Ovary (tissue), 9 donors: ENCODE results near the gene ASB2. TPM values are rescaled to one million over a fixed set of nuclear protein-coding genes. Genes with fewer than 3 reads are reported as not detected.

Experiments
- DNase-seq, 5 donors: peaks; one replicate each; pipeline ENCODE4 v3.0.0-alpha.2; 2019 to 2020
- H3K27ac ChIP-seq, 2 donors: fragments of 200-600 bp; one replicate each; pipeline versions ENCODE4 v1.5.1 to v1.8.0; 2019 to 2022
- H3K27me3 ChIP-seq: fragments of 200-600 bp; one replicate; pipeline ENCODE4 v1.8.0; 2022
- H3K36me3 ChIP-seq: fragments of 200-600 bp; sonication (generic); one replicate; pipeline ENCODE4 v1.5.1; 2019
- H3K4me1 ChIP-seq: one replicate; pipeline ENCODE4 v1.8.1; 2013; ENCODE audit warnings: mild to moderate bottlenecking, moderate library complexity; ENCODE audit not compliant: insufficient read depth
- H3K4me3 ChIP-seq: fragments of 200-600 bp; sonication (generic); one replicate; pipeline ENCODE4 v1.5.1; 2017
- H3K9me3 ChIP-seq, 2 donors: fragments of 200-600 bp in 1 of 2; sonication (generic) in 1 of 2; one replicate each; pipeline versions ENCODE4 v1.5.1 to v1.8.1; 2013 to 2019; ENCODE audit warnings: mild to moderate bottlenecking in 1 of 2, moderate library complexity in 1 of 2
- EP300 ChIP-seq: sonication (generic); formaldehyde crosslinking; IDR thresholded peaks from one replicate; pipeline ENCODE4 v1.6.1; 2017; ENCODE audit warnings: antibody characterized with exemption
- POLR2A ChIP-seq: fragments of 450-650 bp; IDR thresholded peaks from one replicate; pipeline ENCODE4 v1.6.1; 2017; ENCODE audit warnings: antibody characterized with exemption, mild to moderate bottlenecking, moderate library complexity
- WGBS, 3 donors: extraction: QIAGEN DNeasy Blood & Tissue Kit in 1 of 3; methylation state at CpG; one replicate each; pipeline versions ENCODE4 v1.1.5 to v1.1.7; 2013 to 2017; 5-methylcytosine and 5-hydroxymethylcytosine counted together
- intact Hi-C, 4 donors: fragments of 100-400 bp; cut with DNase I; formaldehyde crosslinking; loops; one replicate each; pipeline versions ENCODE4 v1.11.0 to v1.15.1; 2022 to 2023
- polyA plus RNA-seq, 2 donors: library from polyadenylated mRNA; stranded (reverse); fragments of 200-250 nt in 1 of 2; fragments of 350-450 nt in 1 of 2; fragmentation: Illumina TruSeq in 1 of 2; extraction: RNeasy Lipid Tissue Mini Kit (QIAGEN cat#74804) in 1 of 2; gene quantifications; one replicate each; pipeline ENCODE4 v1.2.3, GENCODE V29; 2013 to 2014
- total RNA-seq, 7 donors: library from RNA; depleted of rRNA in 2 of 7; stranded (reverse); fragments of >200 nt in 2 of 7; fragmentation: NEBNext Ultra II Directional in 3 of 7; extraction: Animal tissue kit (Norgen Biotek cat#: 25700) in 3 of 7; gene quantifications; one replicate each; pipeline versions ENCODE4 v1.1.0 to v1.2.4, GENCODE V29; 2016 to 2023
- TF ChIP-seq, protein P1 (sequence below), 3 donors: fragments of 450-650 bp in 2 of 3; fragments of 200-600 bp in 1 of 3; IDR thresholded peaks; one replicate each; pipeline versions ENCODE4 v1.5.1 to v1.8.0; 2016 to 2022; ENCODE audit warnings: antibody characterized with exemption in 3 of 3, mild to moderate bottlenecking in 1 of 3
- donor health status: DM: no; HTN: no; CAD: no; lungs with moderate emphysema.
- donor health status: DM: no; HTN: no; CAD: no.
- donor health status: Bipolar disorder and iron deficiency.
- donor health status: DM: yes; HTN: yes; CAD: no.
- donor health status: DM: no; HTN: no; CAD: no.
- donor health status: DM: yes; HTN: yes; CAD: no.

Gene ASB2
- total and polyA plus RNA-seq, 9 donors, result 1.3 to 25.6 (median 3.0) TPM

DNA sequence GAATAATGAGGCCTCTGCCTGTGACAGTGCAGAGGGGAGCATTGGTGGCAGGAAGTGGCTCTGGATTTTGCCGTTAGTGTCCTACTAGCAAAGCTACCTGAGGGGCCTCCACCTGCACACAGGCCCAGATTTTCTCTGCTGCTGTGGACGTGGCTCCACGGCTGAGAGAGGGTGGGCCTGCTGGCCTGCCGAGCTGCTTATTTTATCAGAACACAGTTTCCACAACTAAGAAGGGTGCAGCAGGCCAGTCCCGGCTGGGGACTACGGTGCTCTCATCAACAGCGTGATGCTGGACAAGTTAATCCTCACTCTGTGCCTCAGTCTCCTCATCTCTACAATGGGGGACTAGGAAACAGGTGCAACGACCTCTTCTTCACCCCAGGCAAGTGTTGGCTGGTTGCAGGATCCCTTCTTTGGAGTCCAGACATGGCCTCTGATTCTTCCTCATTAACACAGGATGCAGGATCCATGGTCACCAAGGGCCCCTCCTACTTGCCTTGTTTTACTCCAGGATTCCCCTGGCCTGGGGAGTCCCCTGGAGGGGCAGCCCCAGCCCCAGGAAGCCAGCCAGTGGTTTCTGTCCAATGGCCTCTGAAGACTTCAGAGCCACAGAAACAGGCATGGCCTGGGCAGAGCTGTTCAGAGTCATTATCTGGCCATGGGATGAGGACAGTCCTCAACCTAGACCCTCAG lies 45.9 kb downstream of the ASB2 start:
- no peak for TF ChIP-seq POLR2A
- TF ChIP-seq, protein P1, sequence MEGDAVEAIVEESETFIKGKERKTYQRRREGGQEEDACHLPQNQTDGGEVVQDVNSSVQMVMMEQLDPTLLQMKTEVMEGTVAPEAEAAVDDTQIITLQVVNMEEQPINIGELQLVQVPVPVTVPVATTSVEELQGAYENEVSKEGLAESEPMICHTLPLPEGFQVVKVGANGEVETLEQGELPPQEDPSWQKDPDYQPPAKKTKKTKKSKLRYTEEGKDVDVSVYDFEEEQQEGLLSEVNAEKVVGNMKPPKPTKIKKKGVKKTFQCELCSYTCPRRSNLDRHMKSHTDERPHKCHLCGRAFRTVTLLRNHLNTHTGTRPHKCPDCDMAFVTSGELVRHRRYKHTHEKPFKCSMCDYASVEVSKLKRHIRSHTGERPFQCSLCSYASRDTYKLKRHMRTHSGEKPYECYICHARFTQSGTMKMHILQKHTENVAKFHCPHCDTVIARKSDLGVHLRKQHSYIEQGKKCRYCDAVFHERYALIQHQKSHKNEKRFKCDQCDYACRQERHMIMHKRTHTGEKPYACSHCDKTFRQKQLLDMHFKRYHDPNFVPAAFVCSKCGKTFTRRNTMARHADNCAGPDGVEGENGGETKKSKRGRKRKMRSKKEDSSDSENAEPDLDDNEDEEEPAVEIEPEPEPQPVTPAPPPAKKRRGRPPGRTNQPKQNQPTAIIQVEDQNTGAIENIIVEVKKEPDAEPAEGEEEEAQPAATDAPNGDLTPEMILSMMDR (IDR thresholded peaks at IDR 0.05), result no peak
- TF ChIP-seq EP300, result no peak
- no peaks in the 10 kb centered on the region for H3K36me3 ChIP-seq
- H3K4me1 ChIP-seq, result no peaks in the 10 kb centered on the region
- WGBS, 3 donors, result 78 to 86% (median 81%) methylated on average over 8 of the region's 8 CpGs
- no peak for DNase-seq
- H3K27me3 ChIP-seq, result no peaks in the 10 kb centered on the region
- intact Hi-C loops, result no loop called here
- H3K27ac ChIP-seq, result no peak overlapping the region
- no peaks in the 10 kb centered on the region for H3K9me3 ChIP-seq
- H3K4me3 ChIP-seq, result no peak overlapping the region

DNA sequence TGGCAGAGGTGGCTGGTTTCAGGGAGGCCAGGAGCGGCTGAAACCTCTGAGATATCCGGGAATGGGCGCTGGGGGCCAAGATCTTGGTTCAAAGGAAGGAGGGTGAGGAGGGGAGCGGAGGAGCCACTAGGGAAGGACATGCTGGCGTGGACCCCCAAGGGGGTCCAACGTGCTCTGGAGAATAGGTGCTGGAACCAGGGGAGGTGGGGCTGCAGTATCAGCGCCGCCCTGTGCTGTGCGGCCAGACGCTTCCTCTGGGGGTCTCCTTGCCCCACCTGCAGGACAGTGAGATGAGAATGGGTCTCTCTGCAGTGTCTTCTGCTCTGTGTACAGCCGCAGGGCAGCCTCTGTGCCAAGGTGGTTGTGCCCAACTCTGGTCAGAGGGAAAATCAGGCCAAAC lies 46.7 kb downstream of the ASB2 start:
- H3K36me3 ChIP-seq, result no peaks in the 10 kb centered on the region
- intact Hi-C loops, result no loop called here

DNA sequence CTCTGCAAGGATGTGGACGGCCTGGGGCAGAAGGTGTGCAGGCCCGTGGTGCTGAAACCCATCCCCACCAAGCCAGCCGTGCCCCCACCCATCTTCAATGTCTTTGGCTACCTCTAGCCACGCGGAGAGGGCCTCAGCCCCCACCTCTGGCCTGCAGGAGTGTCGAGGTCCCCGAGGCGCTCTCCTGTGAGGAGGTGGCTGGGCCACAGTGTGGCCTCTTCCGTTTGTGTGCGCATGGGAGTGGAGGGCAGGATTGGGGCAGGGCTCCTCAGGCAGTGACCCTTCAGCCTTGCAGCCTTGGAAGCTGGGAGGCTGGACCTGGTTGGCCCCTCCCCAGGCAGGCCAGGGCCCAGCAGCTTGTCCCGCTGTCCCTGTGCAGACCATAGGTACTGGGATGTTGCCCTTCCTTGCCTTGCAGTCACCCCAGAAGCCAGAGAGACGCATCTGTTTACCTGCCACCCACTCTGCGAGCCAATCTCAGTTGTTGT lies 47.3 kb downstream of the ASB2 start:
- no peak for DNase-seq
- Histone ChIP-seq H3K36me3 (no peaks in the 10 kb centered on the region), H3K4me3 (no peak overlapping the region), H3K27me3 (no peaks in the 10 kb centered on the region), H3K27ac (no peak overlapping the region), H3K4me1 (no peaks in the 10 kb centered on the region), H3K9me3 (no peaks in the 10 kb centered on the region)
- intact Hi-C loops, result no loop called here
- 73 to 79% (median 78%) methylated on average over 12 to 13 of the region's 13 CpGs for WGBS, 3 donors
- TF ChIP-seq, protein P1 (IDR thresholded peaks at IDR 0.05), result no peak
- TF ChIP-seq POLR2A (no peak), EP300 (no peak)

More for the DNA sequence above, 46.7 kb downstream of the ASB2 start:
- Histone ChIP-seq H3K27me3 (no peaks in the 10 kb centered on the region), H3K4me3 (no peak overlapping the region), H3K27ac (no peak overlapping the region), H3K4me1 (no peaks in the 10 kb centered on the region), H3K9me3 (no peaks in the 10 kb centered on the region)
- TF ChIP-seq EP300 (no peak), POLR2A (no peak)
- TF ChIP-seq, protein P1 (IDR thresholded peaks at IDR 0.05), result no peak
- DNase-seq, result no peak
- WGBS, 3 donors, result 83 to 89% (median 85%) methylated on average over 11 of the region's 11 CpGs

DNA sequence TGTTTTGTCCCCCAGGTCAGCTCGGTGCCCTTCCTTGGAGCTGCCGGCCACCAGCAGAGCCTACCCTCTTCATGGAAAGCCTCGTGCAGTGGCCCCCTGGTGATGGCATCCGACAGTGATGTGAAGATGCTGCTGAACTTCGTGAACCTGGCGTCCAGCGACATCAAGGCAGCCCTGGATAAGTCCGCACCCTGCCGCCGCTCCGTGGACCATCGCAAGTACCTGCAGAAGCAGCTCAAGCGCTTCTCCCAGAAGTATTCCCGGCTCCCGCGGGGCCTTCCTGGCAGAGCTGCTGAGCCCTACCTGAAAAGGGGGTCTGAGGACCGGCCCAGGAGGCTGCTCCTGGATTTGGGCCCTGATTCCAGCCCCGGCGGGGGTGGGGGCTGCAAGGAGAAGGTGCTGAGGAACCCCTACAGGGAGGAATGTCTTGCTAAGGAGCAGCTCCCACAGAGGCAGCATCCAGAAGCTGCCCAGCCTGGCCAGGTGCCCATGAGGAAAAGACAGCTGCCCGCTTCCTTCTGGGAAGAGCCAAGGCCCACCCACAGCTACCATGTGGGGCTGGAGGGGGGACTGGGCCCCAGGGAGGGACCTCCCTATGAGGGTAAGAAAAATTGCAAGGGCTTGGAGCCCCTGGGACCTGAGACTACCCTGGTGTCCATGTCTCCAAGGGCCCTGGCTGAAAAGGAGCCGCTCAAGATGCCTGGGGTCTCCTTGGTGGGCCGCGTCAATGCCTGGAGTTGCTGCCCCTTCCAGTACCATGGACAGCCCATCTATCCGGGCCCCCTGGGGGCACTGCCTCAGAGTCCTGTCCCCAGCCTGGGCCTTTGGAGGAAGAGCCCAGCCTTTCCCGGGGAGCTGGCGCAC lies 48.0 kb downstream of the ASB2 start:
- no peaks in the 10 kb centered on the region for H3K4me1 ChIP-seq
- no peaks in the 10 kb centered on the region for H3K9me3 ChIP-seq
- 85 to 92% (median 86%) methylated on average over 25 to 26 of the region's 26 CpGs for WGBS, 3 donors
- TF ChIP-seq, protein P1 (IDR thresholded peaks at IDR 0.05), result no peak
- no peak for TF ChIP-seq POLR2A
- no peak for TF ChIP-seq EP300
- intact Hi-C loops, result no loop called here
- no peak overlapping the region for H3K27ac ChIP-seq
- H3K4me3 ChIP-seq, result no peak overlapping the region
- H3K36me3 ChIP-seq, result no peaks in the 10 kb centered on the region
- no peaks in the 10 kb centered on the region for H3K27me3 ChIP-seq
- no peak for DNase-seq
